IMR-90 (cell line): ENCODE data around the gene CATSPER4. TPM values are rescaled to one million over a fixed set of nuclear protein-coding genes. Genes with fewer than 3 reads are reported as not detected.

Experiments used
- ATAC-seq: fragments of 200-7000 bp; cut with Tn5 transposase; 2 replicates; pipeline ENCODE4 v1.9.1; 2020; ENCODE audit warnings: low read depth, mild to moderate bottlenecking, moderate library complexity
- BruUV-seq: library from RNA; stranded (reverse); fragments of 400-500 nt; replicated peaks from 2 replicates; lab custom pipeline; 2021; lab: Mats Ljungman, UMichigan
- CTCF ChIA-PET: fragments of 300-600 bp; formaldehyde crosslinking; extraction: SDS; loops from one replicate; lab custom pipeline; 2021; ENCODE audit warnings: antibody characterized with exemption; lab: Yijun Ruan, JAX
- POLR2A ChIA-PET: fragments of 300-600 bp; sonication (Branson Sonifier 250); formaldehyde crosslinking; loops from one replicate; lab custom pipeline; 2022; ENCODE audit warnings: antibody characterized with exemption; ENCODE audit not compliant: unreplicated experiment; lab: Charles Lee
- DNase-seq: peaks from one replicate; pipeline ENCODE4 v3.0.0; 2013
- H2AFZ ChIP-seq: replicated peaks from 2 replicates; pipeline ENCODE3; 2013; ENCODE audit warnings: low read length, mild to moderate bottlenecking; ENCODE audit not compliant: poor library complexity
- H2AK5ac ChIP-seq: 2 replicates; pipeline ENCODE4 v1.6.1; 2013; ENCODE audit warnings: low read depth, low read length, inconsistent platforms
- H2AK9ac ChIP-seq: replicated peaks from 2 replicates; pipeline ENCODE3; 2013; ENCODE audit warnings: mild to moderate bottlenecking, low read depth, low read length, moderate library complexity; ENCODE audit not compliant: poor library complexity
- H2BK120ac ChIP-seq: 2 replicates; pipeline ENCODE4 v1.6.1; 2013; ENCODE audit warnings: low read depth, low read length, inconsistent platforms
- H2BK15ac ChIP-seq: 3 replicates; pipeline ENCODE4 v1.6.1; 2013; ENCODE audit warnings: low read depth, low read length, inconsistent platforms
- H2BK20ac ChIP-seq: 2 replicates; pipeline ENCODE4 v1.6.1; 2013; ENCODE audit warnings: low read depth, mild to moderate bottlenecking, inconsistent platforms, low read length, moderate library complexity
- H2BK5ac ChIP-seq: 2 replicates; pipeline ENCODE4 v1.6.1; 2013; ENCODE audit warnings: mild to moderate bottlenecking, low read depth, low read length, inconsistent platforms; ENCODE audit not compliant: poor library complexity, severe bottlenecking
- H3K14ac ChIP-seq: replicated peaks from 2 replicates; pipeline ENCODE4 v1.6.1; 2013; ENCODE audit warnings: low read depth, low read length, inconsistent platforms
- H3K18ac ChIP-seq: 2 replicates; pipeline ENCODE4 v1.6.1; 2013; ENCODE audit warnings: low read depth, low read length, control low read depth
- H3K23ac ChIP-seq: 2 replicates; pipeline ENCODE4 v1.6.1; 2013; ENCODE audit warnings: low read depth, low read length, inconsistent platforms
- H3K27ac ChIP-seq: 2 replicates; pipeline ENCODE4 v1.5.1; 2013; ENCODE audit warnings: mild to moderate bottlenecking, control low read depth, low read length; ENCODE audit not compliant: insufficient read depth
- H3K27me3 ChIP-seq: 2 replicates; pipeline ENCODE4 v1.6.1; 2013; ENCODE audit warnings: low read length; ENCODE audit not compliant: control insufficient read depth, insufficient read depth
- H3K36me3 ChIP-seq: 2 replicates; pipeline ENCODE4 v1.6.1; 2013; ENCODE audit warnings: low read length, mixed read lengths; ENCODE audit not compliant: control insufficient read depth, insufficient read depth
- H3K4ac ChIP-seq: 2 replicates; pipeline ENCODE4 v1.6.1; 2013; ENCODE audit warnings: low read depth, low read length, inconsistent platforms
- H3K4me1 ChIP-seq: 2 replicates; pipeline ENCODE4 v1.6.1; 2013; ENCODE audit warnings: low read length, mixed read lengths; ENCODE audit not compliant: control insufficient read depth, insufficient read depth
- H3K4me2 ChIP-seq: 2 replicates; pipeline ENCODE4 v1.6.1; 2013; ENCODE audit warnings: low read depth, mild to moderate bottlenecking, control low read depth, low read length, moderate library complexity
- H3K4me3 ChIP-seq: 2 replicates; pipeline ENCODE4 v1.5.1; 2013; ENCODE audit warnings: low read depth, mild to moderate bottlenecking, control low read depth, low read length, moderate library complexity; ENCODE audit not compliant: insufficient read depth
- H3K56ac ChIP-seq: 2 replicates; pipeline ENCODE4 v1.6.1; 2013; ENCODE audit warnings: low read length, inconsistent platforms; ENCODE audit not compliant: insufficient read depth; ENCODE audit errors: extremely low read depth
- H3K79me1 ChIP-seq, 2 experiments: 2 replicates each; pipeline ENCODE4 v1.6.1; 2013; ENCODE audit warnings: low read length in 2 of 2, inconsistent platforms in 1 of 2, low read depth in 1 of 2
- H3K9ac ChIP-seq: 2 replicates; pipeline ENCODE4 v1.6.1; 2013; ENCODE audit warnings: low read depth, low read length, control low read depth
- H3K9me1 ChIP-seq: 2 replicates; pipeline ENCODE4 v1.6.1; 2013; ENCODE audit warnings: low read length, inconsistent platforms; ENCODE audit not compliant: insufficient read depth
- H3K9me3 ChIP-seq: 2 replicates; pipeline ENCODE4 v1.6.1; 2013; ENCODE audit warnings: low read length; ENCODE audit not compliant: control insufficient read depth, insufficient read depth
- H4K20me1 ChIP-seq: 2 replicates; pipeline ENCODE4 v1.6.1; 2013; ENCODE audit warnings: low read length, inconsistent platforms; ENCODE audit not compliant: insufficient read depth
- H4K5ac ChIP-seq: 2 replicates; pipeline ENCODE4 v1.6.1; 2013; ENCODE audit warnings: mild to moderate bottlenecking, low read depth, low read length, control low read depth
- H4K8ac ChIP-seq, 2 experiments: 2 replicates each; pipeline ENCODE4 v1.6.1; 2013; ENCODE audit warnings: low read depth in 2 of 2, low read length in 2 of 2, control low read depth in 1 of 2, inconsistent platforms in 1 of 2
- H4K91ac ChIP-seq: 2 replicates; pipeline ENCODE4 v1.6.1; 2013; ENCODE audit warnings: low read depth, low read length, inconsistent platforms; ENCODE audit not compliant: insufficient read depth
- FOS ChIP-seq: fragments of 150-350 bp; IDR thresholded peaks from 2 replicates; pipeline ENCODE4 v1.6.1; 2016; ENCODE audit warnings: low read depth, low read length
- MXI1 ChIP-seq: IDR thresholded peaks from 2 replicates; pipeline ENCODE4 v1.6.1; 2012; ENCODE audit warnings: low read depth, mild to moderate bottlenecking, low read length, moderate library complexity, borderline replicate concordance
- NFE2L2 ChIP-seq: fragments of 150-350 bp; IDR thresholded peaks from 2 replicates; pipeline ENCODE4 v1.6.1; 2016; ENCODE audit warnings: low read depth, mild to moderate bottlenecking, low read length
- WGBS, 2 experiments: methylation state at CpG; one replicate each; pipeline versions ENCODE4 v1.1.5 to v1.1.7; 2013; ENCODE audit warnings: missing lambda C conversion rate in 2 of 2; ENCODE audit not compliant: insufficient read length in 1 of 2; ENCODE audit errors: extremely low coverage in 2 of 2; 5-methylcytosine and 5-hydroxymethylcytosine counted together
- dilution Hi-C: fragments of 300-500 bp; cut with HindIII; formaldehyde crosslinking; loops from one replicate; pipeline ENCODE4 v1.14.3; 2018; ENCODE audit warnings: low sequenced_read_pairs; ENCODE audit not compliant: unreplicated experiment
- in situ Hi-C: fragments of 300-500 bp; cut with MboI; formaldehyde crosslinking; loops from 3 replicates; pipeline ENCODE4 v1.14.3; 2019; ENCODE audit warnings: low sequenced_read_pairs, inconsistent platforms, mixed read lengths
- intact Hi-C: fragments of 100-400 bp; cut with micrococcal nuclease; formaldehyde crosslinking; loops from 2 replicates; pipeline ENCODE4 v1.10.0; 2022
- polyA plus RNA-seq, 3 experiments: library from polyadenylated mRNA; depleted of rRNA; stranded (reverse); fragments of >200 nt; gene quantifications; 2 replicates each; pipeline ENCODE4 v1.2.3, GENCODE V29; 2012; ENCODE audit warnings: low replicate concordance in 1 of 3
- total RNA-seq: library from RNA; depleted of rRNA; stranded (reverse); fragments of >200 nt; gene quantifications from 2 replicates; pipeline ENCODE4 v1.2.3, GENCODE V29; 2012

Gene CATSPER4
- total and polyA plus RNA-seq, 2 of the 4 experiments (the other 2 are of a cell fraction), result not detected

DNA sequence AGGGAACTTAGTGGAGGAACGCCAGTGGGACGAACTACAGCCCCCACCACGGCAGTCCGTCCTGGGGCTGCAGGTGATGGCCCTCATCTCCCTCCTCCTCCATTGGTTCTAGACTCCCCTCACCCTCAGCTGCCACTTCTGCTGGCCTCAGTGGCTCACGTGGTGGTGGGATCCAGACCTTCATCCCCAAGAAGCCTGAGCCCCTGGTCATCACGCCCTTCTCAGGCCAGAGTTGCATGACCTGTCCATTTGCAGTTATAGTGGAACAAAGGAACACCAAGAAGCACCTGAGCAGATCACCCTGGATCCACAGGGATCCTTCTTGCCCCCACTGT is 44.5 kb upstream of the CATSPER4 start:
- ATAC-seq, result no peak
- Histone ChIP-seq H3K27ac (no peak overlapping the region), H3K4ac (no peak overlapping the region), H3K4me3 (no peak overlapping the region), H2BK15ac (no peak overlapping the region), H3K4me1 (no peaks in the 10 kb centered on the region), H4K8ac (no peak overlapping the region), H4K5ac (no peak overlapping the region), H3K23ac (no peak overlapping the region), H3K9me3 (no peaks in the 10 kb centered on the region), H2AFZ (no peak overlapping the region), H3K27me3 (peaks cover 32% of the 10 kb centered on the region), H3K36me3 (no peaks in the 10 kb centered on the region), H4K20me1 (no peaks in the 10 kb centered on the region), H3K4me2 (no peak overlapping the region), H3K9me1 (no peaks in the 10 kb centered on the region), H2AK5ac (no peak overlapping the region), H2AK9ac (no peak overlapping the region), H2BK120ac (no peak overlapping the region), H2BK20ac (no peak overlapping the region), H2BK5ac (no peak overlapping the region), H3K79me1 (no peaks in the 10 kb centered on the region), H3K56ac (no peak overlapping the region), H3K9ac (no peak overlapping the region), H4K91ac (no peak overlapping the region), H3K18ac (no peak overlapping the region), H3K14ac (no peak overlapping the region)
- no TSS peak for BruUV-seq
- no peak for TF ChIP-seq FOS
- no peak for TF ChIP-seq NFE2L2
- TF ChIP-seq MXI1, result no peak
- dilution Hi-C loops (no loop called here), in situ Hi-C loops (loop anchor here (5.0 kb wide), 2 partner anchors 39 to 104 kb away; no protein-coding TSS in a partner anchor), intact Hi-C loops (loop anchor here (1.0 kb wide), 2 partner anchors 41 to 110 kb away; no protein-coding TSS in a partner anchor)
- POLR2A ChIA-PET, result no interaction called here
- DNase-seq, result no peak
- no CpG with 5 or more reads among the region's 6 CpGs for WGBS, 2 experiments
- CTCF ChIA-PET, result interaction anchor here (1.2 to 1.6 kb wide), 4 partner anchors 20 to 250 kb away, joined by 3 to 8 read pairs (median 4); no protein-coding TSS in a partner anchor
